HepG2 (cell line): ENCODE measurements around the gene SLC13A3. TPM values are rescaled to one million over a fixed set of nuclear protein-coding genes. Genes with fewer than 3 reads are reported as not detected.

ENCODE experiments used
- ARHGAP35 ChIP-seq: sonication (generic); formaldehyde crosslinking; IDR thresholded peaks from 2 replicates; pipeline ENCODE4 v1.9.0; 2022; ENCODE audit warnings: mild to moderate bottlenecking, inconsistent platforms, moderate library complexity, missing genetic modification reagents, borderline replicate concordance
- ARID3A ChIP-seq: IDR thresholded peaks from 2 replicates; pipeline ENCODE4 v1.6.1; 2012; ENCODE audit warnings: low read depth, low read length, improper control_type of control experiment
- FOXK1 ChIP-seq: sonication (generic); formaldehyde crosslinking; IDR thresholded peaks from 2 replicates; pipeline ENCODE4 v1.4.0; 2020; ENCODE audit warnings: low read depth, missing genetic modification reagents, borderline replicate concordance
- GABPA ChIP-seq, 2 experiments: IDR thresholded peaks; 2 replicates each; pipeline ENCODE4 v1.6.1; 2011 to 2016; ENCODE audit warnings: low read depth in 2 of 2, low read length in 1 of 2, missing biosample characterization in 1 of 2, missing genetic modification characterization in 1 of 2
- ISL2 ChIP-seq: sonication (generic); formaldehyde crosslinking; IDR thresholded peaks from 2 replicates; pipeline ENCODE4 v1.5.0; 2020; ENCODE audit warnings: missing genetic modification reagents
- PAXIP1 ChIP-seq: sonication (generic); formaldehyde crosslinking; conservative IDR thresholded peaks from 2 replicates; pipeline ENCODE4 v1.4.0; 2020; ENCODE audit warnings: mild to moderate bottlenecking, missing genetic modification reagents, moderate library complexity
- RFX5 ChIP-seq: IDR thresholded peaks from 2 replicates; pipeline ENCODE4 v1.6.1; 2011; ENCODE audit warnings: low read depth, low read length, improper control_type of control experiment
- TRIM22 ChIP-seq: fragments of 450-650 bp; IDR thresholded peaks from 2 replicates; pipeline ENCODE4 v1.6.1; 2017
- UBTF ChIP-seq: sonication (generic); formaldehyde crosslinking; IDR thresholded peaks from 2 replicates; pipeline ENCODE4 v1.4.0; 2020; ENCODE audit warnings: mild to moderate bottlenecking, missing genetic modification reagents
- ZFP1 ChIP-seq: IDR thresholded peaks from 2 replicates; pipeline ENCODE4 v1.6.1; 2016
- ZHX2 ChIP-seq, 2 experiments: sonication (generic) in 1 of 2; formaldehyde crosslinking in 1 of 2; IDR thresholded peaks; 2 replicates each; pipeline versions ENCODE4 v1.6.1 to v1.9.0; 2014 to 2022; ENCODE audit warnings: antibody characterized with exemption in 1 of 2, borderline replicate concordance in 1 of 2, inconsistent platforms in 1 of 2, low read depth in 1 of 2, missing genetic modification reagents in 1 of 2
- ZNF577 ChIP-seq: sonication (generic); formaldehyde crosslinking; IDR thresholded peaks from 2 replicates; pipeline ENCODE4 v1.4.0; 2020; ENCODE audit warnings: mild to moderate bottlenecking, low read depth, missing genetic modification reagents, borderline replicate concordance
- ZNF713 ChIP-seq: sonication (generic); formaldehyde crosslinking; IDR thresholded peaks from 2 replicates; pipeline ENCODE4 v1.4.0; 2020; ENCODE audit warnings: mild to moderate bottlenecking, missing genetic modification reagents
- polyA plus RNA-seq, 8 experiments: library from polyadenylated mRNA; depleted of rRNA in 3 of 8; stranded (reverse) in 7 of 8; unstranded in 1 of 8; fragments of >200 nt; fragmentation: Illumina TruSeq in 4 of 8; extraction: Trizol in 4 of 8; gene quantifications; 2 replicates each; pipeline versions ENCODE4 v1.2.1 to v1.2.3, GENCODE V29; 2011 to 2016; ENCODE audit warnings: low read depth in 4 of 8, missing spikeins in 1 of 8, mixed read lengths in 1 of 8; ENCODE audit not compliant: insufficient read depth in 1 of 8
- total RNA-seq, 5 experiments: library from RNA; depleted of rRNA; stranded (reverse); fragments of >200 nt; fragmentation: Illumina TruSeq; extraction: Trizol; gene quantifications; 2 replicates each; pipeline ENCODE4 v1.2.3, GENCODE V29; 2016; ENCODE audit warnings: low read depth in 1 of 5

SLC13A3 gene
- total and polyA plus RNA-seq, 2 of the 13 experiments (the other 11 are each of a cell fraction or from before 2014, with no cell fraction given): 66.5 to 76.0 TPM

- peak; percentile 75 for TF ChIP-seq ARID3A
- TF ChIP-seq TRIM22: no peak
- no peak for TF ChIP-seq UBTF (CRISPR knock-in tag)
- peak; percentile 72 for TF ChIP-seq PAXIP1
- peak; percentile 82; the same call in 1 of the 2 replicates for TF ChIP-seq ISL2
- TF ChIP-seq FOXK1 (CRISPR knock-in tag): peak; percentile 86; the same call in 1 of the 2 replicates
- no peak for TF ChIP-seq ZHX2 (IDR thresholded peaks at IDR 0.05; ENCODE audit: low read depth)
- no peak for TF ChIP-seq ZHX2 (CRISPR knock-in tag; IDR thresholded peaks at IDR 0.05; ENCODE audit: borderline replicate concordance)
- no peak for TF ChIP-seq ARHGAP35 (CRISPR knock-in tag)
- no peak for TF ChIP-seq GABPA (IDR thresholded peaks at IDR 0.05; ENCODE audit: low read depth, low read length)
- 0 out of 2 replicates have a peak, but pooled peaks have one; percentile 9 for TF ChIP-seq GABPA (CRISPR knock-in tag; IDR thresholded peaks at IDR 0.05; ENCODE audit: low read depth)
- TF ChIP-seq ZNF713 (CRISPR knock-in tag): no peak
- TF ChIP-seq ZFP1 (CRISPR knock-in tag): 0 out of 2 replicates have a peak, but pooled peaks have one; percentile 18
- TF ChIP-seq RFX5: no peak
- no peak for TF ChIP-seq ZNF577 (CRISPR knock-in tag)
Observed at GRCh38 chr20:46584508-46584907, 66.8 kb downstream of the SLC13A3 start (continued).
